Cardiac fibroblast (primary cell): Measurements from ENCODE around the gene HOTAIR.

ENCODE experiments used
- DNase-seq, 2 donors: peaks; one replicate each; pipeline versions ENCODE4 v3.0.0 to v3.0.0-alpha.2; 2010; ENCODE audit warnings: low read depth in 2 of 2
- H3K4me3 ChIP-seq, 2 donors: replicated peaks in 1 of 2; 1 replicate in 1 of 2; 2 replicates in 1 of 2; pipeline ENCODE4 v1.5.1; 2011; ENCODE audit warnings: low read depth in 2 of 2, low read length in 2 of 2, mild to moderate bottlenecking in 2 of 2, moderate library complexity in 1 of 2
- TF ChIP-seq, protein P1 (sequence below): IDR thresholded peaks from one replicate; pipeline ENCODE4 v1.5.1; 2011; ENCODE audit warnings: low read depth, mild to moderate bottlenecking, low read length, inconsistent platforms

Gene HOTAIR

DNA sequence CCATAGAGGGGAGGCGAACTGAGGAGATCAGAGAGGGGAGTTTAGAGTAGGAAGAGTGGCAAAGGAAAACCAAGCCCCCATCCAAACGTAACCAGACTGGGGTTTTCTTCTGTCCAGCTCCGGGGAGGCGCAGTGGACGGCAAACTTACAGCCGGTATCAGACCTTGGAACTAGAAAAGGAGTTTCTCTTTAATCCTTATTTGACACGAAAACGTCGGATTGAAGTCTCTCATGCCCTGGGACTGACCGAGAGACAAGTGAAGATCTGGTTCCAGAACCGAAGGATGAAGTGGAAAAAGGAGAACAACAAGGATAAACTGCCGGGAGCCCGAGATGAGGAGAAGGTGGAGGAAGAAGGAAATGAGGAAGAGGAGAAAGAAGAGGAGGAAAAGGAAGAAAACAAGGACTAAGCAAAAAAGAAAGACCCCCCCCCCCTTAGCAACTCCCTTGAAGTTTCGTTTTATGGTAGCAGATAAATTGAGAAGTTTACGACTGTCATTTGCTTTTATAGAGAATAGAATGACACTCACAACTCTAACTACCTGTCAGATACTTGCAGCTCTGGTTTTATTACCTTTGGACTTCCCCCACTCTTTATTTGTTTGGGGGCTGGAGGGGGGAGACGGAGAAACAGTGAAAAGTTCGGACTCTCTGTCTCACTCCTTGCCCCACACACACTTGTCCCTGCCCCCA lies 36.4 kb upstream of the HOTAIR start:
- DNase-seq = no peak
- no peak overlapping the region for H3K4me3 ChIP-seq
- TF ChIP-seq, protein P1, sequence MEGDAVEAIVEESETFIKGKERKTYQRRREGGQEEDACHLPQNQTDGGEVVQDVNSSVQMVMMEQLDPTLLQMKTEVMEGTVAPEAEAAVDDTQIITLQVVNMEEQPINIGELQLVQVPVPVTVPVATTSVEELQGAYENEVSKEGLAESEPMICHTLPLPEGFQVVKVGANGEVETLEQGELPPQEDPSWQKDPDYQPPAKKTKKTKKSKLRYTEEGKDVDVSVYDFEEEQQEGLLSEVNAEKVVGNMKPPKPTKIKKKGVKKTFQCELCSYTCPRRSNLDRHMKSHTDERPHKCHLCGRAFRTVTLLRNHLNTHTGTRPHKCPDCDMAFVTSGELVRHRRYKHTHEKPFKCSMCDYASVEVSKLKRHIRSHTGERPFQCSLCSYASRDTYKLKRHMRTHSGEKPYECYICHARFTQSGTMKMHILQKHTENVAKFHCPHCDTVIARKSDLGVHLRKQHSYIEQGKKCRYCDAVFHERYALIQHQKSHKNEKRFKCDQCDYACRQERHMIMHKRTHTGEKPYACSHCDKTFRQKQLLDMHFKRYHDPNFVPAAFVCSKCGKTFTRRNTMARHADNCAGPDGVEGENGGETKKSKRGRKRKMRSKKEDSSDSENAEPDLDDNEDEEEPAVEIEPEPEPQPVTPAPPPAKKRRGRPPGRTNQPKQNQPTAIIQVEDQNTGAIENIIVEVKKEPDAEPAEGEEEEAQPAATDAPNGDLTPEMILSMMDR = no peak

DNA sequence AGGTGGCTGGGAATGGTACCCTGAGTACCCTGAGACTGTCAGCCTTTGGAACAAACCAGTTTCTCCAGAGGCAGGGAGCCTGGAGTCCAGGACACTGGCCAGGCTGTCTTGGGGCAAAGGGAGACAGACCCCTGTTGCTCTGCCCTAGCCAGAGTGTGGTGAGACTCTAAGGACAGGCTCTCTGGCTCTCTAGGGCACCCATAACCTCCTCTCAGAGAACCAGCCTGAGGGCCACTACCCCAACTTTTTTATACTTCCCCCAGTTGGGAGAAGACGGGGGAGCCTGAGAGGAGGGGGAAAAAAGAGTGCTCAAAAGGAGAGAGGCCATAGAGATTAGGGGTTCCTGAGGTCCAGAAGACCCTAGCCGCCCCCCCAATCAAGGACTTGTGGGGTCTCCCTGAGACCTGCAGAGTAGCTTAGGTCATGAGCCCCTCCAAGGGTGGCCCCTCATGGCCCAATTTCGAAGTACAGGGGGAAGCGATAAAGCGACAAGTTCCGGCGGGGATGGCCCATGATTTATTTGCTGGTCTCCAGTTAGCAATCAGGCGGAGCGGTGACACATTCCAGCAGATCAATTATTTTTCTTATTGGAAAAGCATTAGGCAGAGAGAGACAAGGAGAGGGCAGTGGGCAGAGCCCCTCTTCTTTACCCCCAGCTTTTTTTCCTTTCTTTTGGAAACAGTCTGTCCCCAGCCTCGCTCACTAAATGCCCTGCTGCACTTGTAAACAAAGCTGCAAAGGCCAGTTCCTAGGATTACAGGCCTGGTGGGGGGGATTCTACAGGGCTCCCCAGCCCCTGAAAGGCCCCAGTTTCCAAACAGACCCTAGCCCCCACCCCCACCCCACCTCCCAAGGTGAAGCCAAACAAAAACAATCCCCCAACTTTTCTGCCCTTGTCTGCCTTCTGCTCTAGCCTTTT lies 35.6 kb upstream of the HOTAIR start:
- DNase-seq = no peak
- H3K4me3 ChIP-seq = no peak overlapping the region
- TF ChIP-seq, protein P1 = no peak

DNA sequence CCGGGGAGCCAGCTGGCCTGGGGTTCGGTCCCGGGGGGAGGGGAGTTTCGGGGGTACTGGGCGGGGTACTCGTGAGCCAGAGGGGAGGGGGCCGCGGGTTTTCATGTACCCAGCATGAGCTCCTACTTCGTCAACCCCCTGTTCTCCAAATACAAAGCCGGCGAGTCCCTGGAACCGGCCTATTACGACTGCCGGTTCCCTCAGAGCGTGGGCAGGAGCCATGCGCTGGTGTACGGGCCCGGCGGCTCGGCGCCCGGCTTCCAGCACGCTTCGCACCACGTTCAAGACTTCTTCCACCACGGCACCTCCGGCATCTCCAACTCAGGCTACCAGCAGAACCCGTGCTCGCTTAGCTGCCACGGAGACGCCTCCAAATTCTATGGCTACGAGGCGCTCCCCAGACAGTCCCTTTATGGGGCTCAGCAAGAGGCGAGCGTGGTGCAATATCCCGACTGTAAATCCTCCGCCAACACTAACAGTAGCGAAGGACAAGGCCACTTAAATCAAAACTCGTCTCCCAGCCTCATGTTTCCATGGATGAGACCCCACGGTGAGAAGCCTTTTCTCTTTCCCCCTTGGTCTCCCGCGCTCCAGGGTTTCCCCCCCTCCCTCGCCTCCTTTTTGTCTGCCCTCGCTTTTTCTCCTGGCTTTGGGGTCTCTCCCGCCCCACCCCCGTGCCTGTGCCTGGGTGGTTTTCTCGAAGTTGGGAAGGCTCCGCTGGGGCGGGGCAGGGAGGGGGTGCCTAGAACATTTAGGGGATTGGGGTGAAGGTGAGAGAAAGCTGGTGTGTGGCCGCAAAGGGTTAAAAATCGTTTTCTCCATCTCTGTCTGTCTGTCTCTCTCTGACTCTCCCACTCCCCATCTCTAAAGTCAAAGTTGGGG lies 34.7 kb upstream of the HOTAIR start:
- no peak overlapping the region for H3K4me3 ChIP-seq
- DNase-seq = no peak
- TF ChIP-seq, protein P1 = no peak

DNA sequence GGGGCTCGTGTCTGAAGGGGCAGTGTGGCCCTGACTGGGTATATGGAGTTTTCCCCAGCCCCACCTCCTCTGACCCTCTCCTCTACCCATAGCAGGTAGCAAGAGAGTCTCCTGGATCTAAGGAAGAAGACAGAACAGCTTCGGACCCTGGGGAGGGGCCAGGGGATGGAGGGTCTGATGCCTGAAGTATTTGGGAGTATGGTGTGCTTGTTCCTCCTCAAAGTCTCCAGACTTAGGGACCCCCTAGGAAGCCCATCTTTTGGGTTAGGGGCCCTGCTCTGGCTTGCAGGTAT lies 33.5 kb upstream of the HOTAIR start:
- TF ChIP-seq, protein P1 = no peak
- H3K4me3 ChIP-seq = no peak overlapping the region
- no peak for DNase-seq

DNA sequence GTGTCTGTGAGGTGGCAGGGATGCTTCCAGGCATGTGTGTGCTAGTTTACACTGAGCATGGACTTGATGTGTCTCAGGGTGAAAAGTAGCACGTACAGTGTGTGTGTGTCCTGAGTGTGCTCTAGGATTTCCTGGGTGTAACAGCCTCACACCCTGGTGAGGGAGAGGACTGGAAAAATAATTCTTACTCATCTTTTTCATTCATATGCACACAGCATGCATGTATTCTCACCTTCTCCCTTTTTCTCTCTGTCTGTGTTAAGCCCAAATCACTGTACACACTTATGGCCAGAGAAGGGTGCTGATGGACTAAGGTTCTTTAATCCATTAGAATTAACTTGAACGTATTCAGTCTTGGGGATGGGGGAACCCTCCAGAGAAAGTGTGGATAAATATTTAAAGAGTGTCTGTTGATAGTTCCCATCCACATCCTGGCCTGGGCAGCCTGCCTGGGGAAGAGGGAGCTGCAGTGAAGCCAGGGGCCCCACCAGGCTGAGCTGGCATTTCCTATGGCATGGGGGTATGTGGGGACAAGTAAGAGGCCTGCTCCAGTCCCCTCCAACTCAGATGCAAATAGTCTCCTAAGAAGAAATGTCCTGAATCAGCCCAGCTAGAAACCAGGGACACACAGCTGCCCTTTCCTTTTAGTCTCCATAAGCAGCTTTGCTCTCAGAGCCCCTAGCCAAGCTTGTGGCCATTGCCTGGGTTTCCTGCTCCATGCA lies 32.9 kb upstream of the HOTAIR start:
- DNase-seq = no peak
- TF ChIP-seq, protein P1 = no peak
- H3K4me3 ChIP-seq = no peak overlapping the region

DNA sequence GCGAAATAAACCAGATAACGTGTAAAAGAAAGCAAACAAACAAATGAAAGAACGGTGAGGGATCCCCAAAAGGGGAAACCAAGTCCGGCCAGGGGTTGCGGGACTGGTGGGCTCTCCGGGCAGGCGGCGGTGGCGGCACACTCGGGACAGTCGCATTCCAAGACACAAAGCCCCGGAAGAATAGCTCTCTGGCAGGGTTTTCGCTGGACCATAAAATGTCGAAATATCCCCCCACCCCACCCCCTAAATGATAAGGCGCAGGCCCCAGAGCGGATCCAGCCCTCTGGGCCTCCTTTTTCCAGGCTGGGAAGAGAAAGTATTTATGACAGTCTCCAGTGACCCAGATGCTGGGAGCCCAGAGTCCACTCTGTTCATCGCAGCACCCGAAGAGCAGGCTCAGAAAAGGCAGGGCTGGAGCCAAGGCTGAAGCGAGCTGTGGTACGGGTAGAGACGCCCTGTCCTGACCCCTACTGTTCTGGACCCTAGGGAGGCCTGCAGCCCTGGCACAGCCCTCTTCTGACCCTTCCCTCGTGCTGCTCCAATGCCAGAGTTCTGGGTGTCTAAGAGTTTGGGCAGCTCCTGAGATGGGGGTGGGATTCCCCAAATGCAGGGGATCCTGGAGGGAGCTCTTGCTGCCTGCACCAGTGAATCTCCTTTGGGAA lies 31.9 kb upstream of the HOTAIR start:
- TF ChIP-seq, protein P1 = no peak
- DNase-seq = no peak
- no peak overlapping the region for H3K4me3 ChIP-seq
